Measurements from ENCODE around the gene ERG28.
"Not testable (repeated sequence)": the region's sequence is repeated elsewhere in the genome, so short reads cannot be mapped to it uniquely, and the experiment has no call there.

GRCh38 chr14:75600100-75600499 lies 60.6 kb downstream of the ERG28 start:
- TF ChIP-seq CTCF (IDR thresholded peaks at IDR 0.05 in 2 of 3, conservative IDR thresholded peaks at IDR 0.05 in 1 of 3; ENCODE audit: borderline replicate concordance in 1 of 3, insufficient read depth in 1 of 3, low read depth in 2 of 3, low read length in 2 of 3); CEBPB (IDR thresholded peaks at IDR 0.05; ENCODE audit: low read depth); YY1 (IDR thresholded peaks at IDR 0.05; ENCODE audit: extremely low read depth, insufficient replicate concordance, low read depth, low read length); POLR2AphosphoS5 (IDR thresholded peaks at IDR 0.05; ENCODE audit: low read depth, low read length); POLR2A (IDR thresholded peaks at IDR 0.05; ENCODE audit: borderline replicate concordance, extremely low read depth, insufficient read depth, insufficient read length); ATF3 (IDR thresholded peaks at IDR 0.05); MAX (IDR thresholded peaks at IDR 0.05): not testable (repeated sequence)
